Activated CD4-positive, alpha-beta T cell treated with anti-CD3 and anti-CD28 coated beads, Interleukin-2, amount 50 U/mL, for 1 hour (primary cell): ENCODE results near the gene SMNDC1.

ENCODE experiments used
- DNase-seq: peaks from one replicate; pipeline ENCODE4 v3.0.0-alpha.2; 2020

Gene SMNDC1

DNA sequence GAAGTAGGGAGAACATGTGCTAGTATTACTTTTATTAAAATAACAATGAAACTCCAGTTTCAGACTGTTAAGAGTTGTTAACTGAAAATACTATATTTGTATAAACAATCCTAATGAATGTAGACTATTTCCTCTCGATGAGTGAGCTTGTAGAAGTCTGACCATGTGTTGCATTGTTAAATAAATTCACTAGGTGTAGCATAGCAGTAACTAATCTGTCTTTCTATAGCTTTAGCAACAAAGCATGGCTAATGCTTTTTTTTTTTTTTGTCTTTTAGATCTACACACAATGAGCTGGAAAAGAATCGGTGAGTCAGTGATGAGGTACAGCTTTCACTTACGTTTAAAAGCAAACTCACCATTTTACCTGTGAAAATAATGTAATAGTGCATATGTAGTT, 60.2 kb downstream of the SMNDC1 start:
- no peak for DNase-seq

DNA sequence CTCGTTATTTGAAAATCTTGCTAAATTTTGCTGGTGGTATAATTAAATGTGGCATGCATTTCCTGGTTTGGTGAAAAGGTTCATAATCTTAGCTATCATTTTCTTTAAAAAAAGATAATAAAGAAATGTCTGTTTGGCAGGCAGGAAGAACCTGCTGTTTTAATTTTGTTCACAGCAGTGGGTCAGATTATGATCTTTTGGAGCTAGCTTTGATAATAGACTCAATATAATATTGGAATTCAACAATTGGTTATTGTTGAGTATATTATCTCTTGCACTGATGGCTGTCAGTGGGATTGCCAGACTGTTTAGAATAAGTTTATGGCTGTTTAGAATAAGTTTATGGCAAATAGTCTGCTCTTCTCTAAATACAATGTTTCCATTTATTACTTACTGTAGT, 62.2 kb downstream of the SMNDC1 start:
- no peak for DNase-seq

DNA sequence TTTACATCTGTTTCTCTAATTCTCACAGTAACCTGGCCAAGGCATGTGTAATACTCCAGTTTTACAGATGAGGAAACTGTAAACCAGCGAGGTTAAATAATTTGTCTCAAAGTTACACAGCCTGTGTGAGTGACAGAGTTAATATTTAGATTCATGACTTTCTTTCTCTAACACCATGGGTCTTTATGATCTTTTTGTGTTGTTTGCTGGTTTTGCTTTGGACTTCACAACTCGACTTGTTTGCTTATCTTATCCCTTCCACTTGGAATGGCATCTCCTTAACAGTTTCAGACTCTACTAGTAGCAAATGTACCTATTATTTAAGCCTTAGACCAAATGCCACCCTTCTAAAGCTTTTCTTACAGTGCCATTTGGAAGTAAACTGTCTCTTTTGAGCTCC, 62.9 kb downstream of the SMNDC1 start:
- no peak for DNase-seq

DNA sequence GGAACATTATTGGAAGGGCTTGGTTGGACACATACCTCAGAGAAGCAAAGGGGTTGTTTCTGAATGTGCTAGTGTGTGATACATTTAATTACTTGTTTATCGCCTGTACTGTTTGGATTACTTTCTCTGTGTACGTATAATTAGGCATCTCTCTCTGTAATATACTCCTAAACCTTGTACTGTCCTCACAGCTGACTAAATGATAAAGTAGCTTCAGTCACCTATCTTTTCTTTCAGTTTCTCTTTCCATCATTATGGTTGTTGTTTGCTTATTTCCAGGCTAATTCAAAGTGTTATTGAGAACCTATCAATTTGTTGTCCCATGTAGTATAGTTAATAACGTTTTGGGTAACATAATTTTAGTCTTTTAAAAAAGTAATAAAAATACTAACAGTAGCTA, 63.3 kb downstream of the SMNDC1 start:
- DNase-seq = no peak
